GM19099 (cell line): Measurements from ENCODE around the gene SLC9C2.

ENCODE experiments used
- POLR2A ChIP-seq: IDR thresholded peaks from 3 replicates; pipeline ENCODE4 v1.6.1; 2011; ENCODE audit warnings: low read depth; ENCODE audit not compliant: insufficient read length; ENCODE audit errors: extremely low read depth

SLC9C2 gene

GRCh38 chr1:173590557-173590956 is 12.3 kb downstream of the SLC9C2 start:
- TF ChIP-seq POLR2A = no peak

- no peak for TF ChIP-seq POLR2A
Measured at GRCh38 chr1:173581383-173582079, 21.3 kb downstream of the SLC9C2 start.

DNA sequence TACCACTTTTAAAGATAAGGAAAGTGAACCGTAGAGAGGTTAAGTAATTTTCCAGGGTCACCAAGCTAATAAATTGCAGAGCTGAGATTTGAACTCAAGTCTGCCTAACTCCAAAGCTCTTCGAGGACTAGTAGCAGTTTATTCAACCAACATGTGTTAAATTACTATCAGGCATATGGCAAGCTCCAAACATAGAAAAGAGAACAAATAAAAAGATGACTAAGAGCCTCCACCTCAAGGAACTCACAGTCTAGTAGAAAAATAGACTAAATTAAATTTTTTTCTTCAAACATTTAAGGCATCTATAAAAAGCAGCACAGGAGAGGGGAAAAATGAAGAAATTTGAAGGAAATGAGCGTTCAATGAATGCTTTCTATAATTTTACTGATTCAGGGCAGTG is 22.2 kb downstream of the SLC9C2 start:
- TF ChIP-seq POLR2A = no peak

- TF ChIP-seq POLR2A = no peak
Measured at GRCh38 chr1:173580071-173580470, 22.8 kb downstream of the SLC9C2 start.

GRCh38 chr1:173573596-173573995 is 29.3 kb downstream of the SLC9C2 start:
- TF ChIP-seq POLR2A = no peak

GRCh38 chr1:173572201-173572873 is 30.5 kb downstream of the SLC9C2 start:
- no peak for TF ChIP-seq POLR2A

DNA sequence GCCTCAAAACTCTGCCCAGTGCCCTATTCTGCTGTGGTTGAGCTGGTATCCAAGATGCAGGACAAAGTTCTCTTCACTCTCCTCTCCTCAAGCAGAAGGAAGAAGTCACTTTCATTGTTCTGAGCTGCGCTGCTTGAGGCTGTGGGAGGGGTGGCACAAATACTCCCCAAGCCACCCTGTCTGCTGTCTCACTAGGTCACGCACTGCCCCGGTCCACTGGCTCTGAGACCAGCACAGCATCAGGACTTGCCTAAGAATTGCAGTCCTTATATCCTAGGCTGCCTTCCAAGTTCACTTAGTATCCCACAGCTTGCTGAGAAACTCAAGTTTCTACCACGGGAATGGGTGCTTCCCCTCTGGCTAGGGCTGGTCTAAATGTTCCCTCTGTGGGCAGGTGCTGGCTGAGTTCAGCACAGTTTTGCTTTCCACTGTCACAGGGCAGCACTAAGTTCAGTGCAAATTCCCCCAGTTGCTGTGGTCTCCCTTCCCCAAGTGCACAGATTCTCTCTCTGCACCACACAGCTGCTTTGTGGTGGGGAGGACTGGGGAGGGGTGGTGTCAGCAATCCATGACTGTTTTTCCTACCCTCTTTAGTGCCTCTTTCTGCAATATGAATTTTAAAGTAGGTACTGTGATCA is 32.4 kb downstream of the SLC9C2 start:
- TF ChIP-seq POLR2A = no peak

DNA sequence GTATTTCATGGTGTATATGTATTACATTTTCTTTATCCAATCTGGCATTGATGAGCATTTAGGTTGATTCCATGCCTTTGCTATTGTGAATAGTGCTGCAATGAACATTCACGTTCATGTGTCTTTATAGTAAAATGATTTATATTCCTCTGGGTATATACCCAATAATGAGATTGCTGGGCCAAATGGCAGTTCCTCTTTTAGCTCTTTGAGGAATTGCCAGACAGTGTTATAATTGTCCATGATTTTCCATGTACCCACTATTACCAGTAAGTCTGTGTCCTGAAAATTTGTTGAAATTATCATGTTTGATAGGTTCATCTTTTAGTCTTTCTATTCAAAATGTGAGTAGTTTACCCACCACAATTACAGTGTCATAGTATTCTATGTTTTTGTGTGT is 34.4 kb downstream of the SLC9C2 start:
- TF ChIP-seq POLR2A = no peak

GRCh38 chr1:173562813-173563212 is 40.1 kb downstream of the SLC9C2 start:
- TF ChIP-seq POLR2A = no peak

GRCh38 chr1:173561263-173561662 is 41.6 kb downstream of the SLC9C2 start:
- no peak for TF ChIP-seq POLR2A

DNA sequence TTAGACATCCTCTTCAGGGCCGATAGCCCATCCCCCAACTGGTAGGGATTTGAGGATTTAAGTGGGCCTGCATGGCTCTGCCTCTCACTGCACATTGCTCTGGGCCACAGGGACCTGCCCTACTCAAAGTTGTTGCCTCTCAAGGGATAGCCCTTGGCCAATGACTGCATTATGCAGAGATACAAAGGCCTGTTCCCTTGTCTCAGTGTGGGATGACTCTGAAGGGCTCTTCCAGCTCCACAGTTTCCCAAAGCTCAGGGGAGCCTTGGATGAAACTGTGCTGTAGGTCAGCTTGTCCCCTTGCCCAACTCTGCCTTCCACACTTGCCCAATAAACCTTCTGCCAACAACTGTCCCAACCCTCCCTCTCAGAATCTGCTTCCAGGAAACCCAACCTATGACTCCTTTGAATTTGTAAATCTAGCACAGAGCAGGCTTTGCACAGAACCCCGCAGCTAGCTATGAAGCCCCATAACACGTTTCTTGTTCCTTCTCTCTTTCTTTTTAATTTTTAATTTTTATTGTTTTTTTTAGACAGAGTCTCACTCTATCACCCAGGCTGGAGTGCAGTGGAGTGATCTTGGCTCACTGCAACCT is 42.5 kb downstream of the SLC9C2 start:
- no peak for TF ChIP-seq POLR2A

DNA sequence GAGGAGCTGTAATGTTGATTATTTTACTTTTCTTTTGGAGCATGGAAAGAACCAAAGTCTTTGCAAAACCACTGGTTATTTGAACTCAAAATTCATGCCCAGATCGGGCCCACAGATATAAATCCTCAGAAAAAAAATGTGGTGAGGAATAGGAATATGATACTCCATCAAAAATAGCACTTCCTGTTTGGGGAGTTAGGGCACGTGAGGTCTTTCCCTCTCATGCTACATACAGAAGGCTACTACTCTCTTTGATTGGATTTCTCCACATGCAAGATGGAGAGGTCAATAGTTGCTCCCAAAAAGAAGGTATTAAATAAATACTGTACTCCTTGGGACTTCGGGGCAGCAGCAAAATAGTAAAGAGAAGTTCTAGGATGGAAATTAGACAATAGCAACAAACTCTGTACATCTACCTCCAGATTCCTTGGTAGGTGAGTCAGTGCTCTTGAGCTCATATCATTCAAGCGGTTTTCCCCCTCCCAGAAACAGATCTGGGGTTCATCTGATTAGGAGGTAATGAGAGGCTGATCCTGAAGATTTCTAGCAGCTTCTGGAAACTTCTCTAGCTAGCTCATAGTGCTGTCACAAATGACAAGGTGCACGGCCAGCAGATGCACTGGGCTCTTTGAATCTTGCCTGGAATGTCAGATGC is 47.1 kb downstream of the SLC9C2 start:
- TF ChIP-seq POLR2A = no peak

- TF ChIP-seq POLR2A = no peak
Measured at GRCh38 chr1:173554541-173555250, 48.2 kb downstream of the SLC9C2 start.

DNA sequence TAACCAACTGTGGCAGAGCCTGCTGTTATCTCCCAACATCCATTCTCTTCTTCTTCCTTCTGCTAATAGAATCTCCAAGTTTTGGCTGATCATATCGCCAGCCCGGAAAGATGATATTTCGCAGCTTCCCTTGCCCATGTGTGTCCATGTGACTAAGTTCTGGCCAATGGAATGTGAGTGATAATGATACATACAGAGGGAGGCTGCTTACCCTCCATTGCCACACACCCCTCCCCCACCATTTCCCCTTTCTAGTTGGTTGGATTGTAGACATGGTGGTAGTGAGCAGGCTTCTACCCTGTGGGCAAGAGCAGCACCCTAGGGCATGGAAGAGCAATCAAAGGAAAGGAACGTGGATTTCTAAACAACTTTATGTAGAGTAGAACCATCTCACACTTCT is 48.8 kb downstream of the SLC9C2 start:
- no peak for TF ChIP-seq POLR2A

DNA sequence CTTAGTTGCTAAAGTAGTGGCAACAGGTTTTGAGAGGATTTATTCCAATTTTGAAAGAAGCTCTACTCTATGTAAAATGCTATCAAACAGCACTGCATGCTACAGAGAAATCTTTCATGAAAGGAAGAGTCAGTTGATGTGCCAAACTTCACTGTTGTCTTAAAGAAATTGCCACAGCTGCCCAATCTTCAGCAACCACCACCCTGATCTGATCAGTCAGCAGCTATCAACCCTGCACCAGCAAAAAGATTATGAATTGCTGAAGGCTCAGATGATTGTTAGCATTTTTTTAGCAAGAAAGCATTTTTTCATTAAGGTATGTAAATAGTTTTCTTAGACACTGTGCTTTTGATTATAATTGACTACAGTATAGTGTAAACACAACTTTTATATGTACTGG is 49.6 kb downstream of the SLC9C2 start:
- no peak for TF ChIP-seq POLR2A
